ENCODE results near the gene GRIN2D. TPM values are rescaled to one million over a fixed set of nuclear protein-coding genes. Genes with fewer than 3 reads are reported as not detected.

The GRIN2D gene
- polyA plus RNA-seq, 1 experiment, result 0.07 TPM

DNA sequence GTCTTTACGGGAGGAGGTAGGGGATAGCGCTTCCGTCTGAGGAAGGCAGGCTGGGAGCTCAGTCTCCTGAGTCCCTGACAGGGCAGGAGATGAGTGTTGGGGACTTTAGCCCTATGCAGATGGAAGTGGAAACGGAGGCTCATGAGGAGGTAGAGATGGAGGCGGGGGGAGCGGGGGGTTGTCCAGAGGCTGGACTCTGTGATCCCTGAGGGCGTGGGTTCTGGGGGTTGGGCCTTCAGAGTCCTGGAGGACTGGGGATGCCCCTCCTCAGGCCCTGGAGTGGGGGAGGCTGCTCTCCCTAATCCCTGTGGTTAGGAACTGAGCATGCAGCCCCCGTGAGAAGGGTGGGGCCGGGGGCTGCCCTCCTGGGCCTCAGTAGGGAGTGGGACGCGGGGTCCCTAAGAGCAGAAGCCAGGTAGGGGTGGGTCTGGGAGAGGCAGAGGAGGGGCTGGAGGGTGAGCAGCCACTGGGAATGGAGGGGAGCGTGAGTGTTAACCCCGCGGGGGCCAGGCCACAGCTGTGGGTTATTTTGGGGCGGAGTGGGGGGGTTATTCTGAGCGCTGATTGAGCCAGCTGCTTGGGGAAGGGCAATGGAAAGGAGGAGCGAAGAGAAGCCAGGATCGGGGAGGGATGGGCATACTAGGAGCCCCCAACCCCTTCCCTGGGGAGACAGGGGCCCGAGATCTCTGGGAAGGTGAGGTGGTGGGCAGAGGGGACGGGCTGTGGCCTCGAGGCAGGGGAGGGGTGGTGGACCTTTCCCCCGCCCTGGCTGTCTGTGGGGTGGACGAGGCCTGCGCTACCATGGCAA is 2.8 kb downstream of the GRIN2D start:
- CTCF ChIA-PET, result no interaction called here
- Histone ChIP-seq H3K9me3 (ENCODE audit: control insufficient read depth, insufficient read depth, low read length) (peaks cover 5% of the 10 kb centered on the region; the same call in 1 of the 2 replicates), H3K27ac (ENCODE audit: low read depth, low read length) (no peak overlapping the region), H3K27me3 (ENCODE audit: control insufficient read depth, insufficient read depth, low read length) (peaks cover 44% of the 10 kb centered on the region), H3K4me3 (ENCODE audit: low read depth, low read length) (no peak overlapping the region)
- TF ChIP-seq, protein P1, sequence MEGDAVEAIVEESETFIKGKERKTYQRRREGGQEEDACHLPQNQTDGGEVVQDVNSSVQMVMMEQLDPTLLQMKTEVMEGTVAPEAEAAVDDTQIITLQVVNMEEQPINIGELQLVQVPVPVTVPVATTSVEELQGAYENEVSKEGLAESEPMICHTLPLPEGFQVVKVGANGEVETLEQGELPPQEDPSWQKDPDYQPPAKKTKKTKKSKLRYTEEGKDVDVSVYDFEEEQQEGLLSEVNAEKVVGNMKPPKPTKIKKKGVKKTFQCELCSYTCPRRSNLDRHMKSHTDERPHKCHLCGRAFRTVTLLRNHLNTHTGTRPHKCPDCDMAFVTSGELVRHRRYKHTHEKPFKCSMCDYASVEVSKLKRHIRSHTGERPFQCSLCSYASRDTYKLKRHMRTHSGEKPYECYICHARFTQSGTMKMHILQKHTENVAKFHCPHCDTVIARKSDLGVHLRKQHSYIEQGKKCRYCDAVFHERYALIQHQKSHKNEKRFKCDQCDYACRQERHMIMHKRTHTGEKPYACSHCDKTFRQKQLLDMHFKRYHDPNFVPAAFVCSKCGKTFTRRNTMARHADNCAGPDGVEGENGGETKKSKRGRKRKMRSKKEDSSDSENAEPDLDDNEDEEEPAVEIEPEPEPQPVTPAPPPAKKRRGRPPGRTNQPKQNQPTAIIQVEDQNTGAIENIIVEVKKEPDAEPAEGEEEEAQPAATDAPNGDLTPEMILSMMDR (IDR thresholded peaks at IDR 0.05; ENCODE audit: low read depth, low read length), result no peak
- POLR2A ChIA-PET, result no interaction called here
- no peak for DNase-seq (ENCODE audit: low read depth, low spot score)

- Histone ChIP-seq H3K9me3 (ENCODE audit: control insufficient read depth, insufficient read depth, low read length) (peaks cover 5% of the 10 kb centered on the region; the same call in 1 of the 2 replicates), H3K27ac (ENCODE audit: low read depth, low read length) (no peak overlapping the region), H3K27me3 (ENCODE audit: control insufficient read depth, insufficient read depth, low read length) (peaks cover 44% of the 10 kb centered on the region), H3K4me3 (ENCODE audit: low read depth, low read length) (no peak overlapping the region)
- TF ChIP-seq, protein P1 (IDR thresholded peaks at IDR 0.05; ENCODE audit: low read depth, low read length), result no peak
- CTCF ChIA-PET, result no interaction called here
- POLR2A ChIA-PET, result no interaction called here
- DNase-seq (ENCODE audit: low read depth, low spot score), result no peak
Measured at GRCh38 chr19:48396824-48397176, 3.3 kb downstream of the GRIN2D start.

GRCh38 chr19:48397263-48398101 is 4.0 kb downstream of the GRIN2D start:
- CTCF ChIA-PET, result no interaction called here
- no peak for DNase-seq (ENCODE audit: low read depth, low spot score)
- POLR2A ChIA-PET, result no interaction called here
- Histone ChIP-seq H3K9me3 (ENCODE audit: control insufficient read depth, insufficient read depth, low read length) (peaks cover 5% of the 10 kb centered on the region; the same call in 1 of the 2 replicates), H3K27me3 (ENCODE audit: control insufficient read depth, insufficient read depth, low read length) (peaks cover 44% of the 10 kb centered on the region), H3K27ac (ENCODE audit: low read depth, low read length) (no peak overlapping the region), H3K4me3 (ENCODE audit: low read depth, low read length) (peak overlapping the region; percentile 53)
- TF ChIP-seq, protein P1 (IDR thresholded peaks at IDR 0.05; ENCODE audit: low read depth, low read length), result no peak

- peaks cover 5% of the 10 kb centered on the region; the same call in 1 of the 2 replicates for H3K9me3 ChIP-seq (ENCODE audit: control insufficient read depth, insufficient read depth, low read length)
- no peak for DNase-seq (ENCODE audit: low read depth, low spot score)
- no peak overlapping the region for H3K27ac ChIP-seq (ENCODE audit: low read depth, low read length)
- POLR2A ChIA-PET, result no interaction called here
- H3K27me3 ChIP-seq (ENCODE audit: control insufficient read depth, insufficient read depth, low read length), result peaks cover 44% of the 10 kb centered on the region
- TF ChIP-seq, protein P1 (IDR thresholded peaks at IDR 0.05; ENCODE audit: low read depth, low read length), result no peak
- peak overlapping the region; percentile 53 for H3K4me3 ChIP-seq (ENCODE audit: low read depth, low read length)
- CTCF ChIA-PET, result no interaction called here
Measured at GRCh38 chr19:48398102-48398374, 4.6 kb downstream of the GRIN2D start.

Data from AG04450 (cell line).